Sigmoid colon (tissue), 4 donors: ENCODE measurements around the gene CUX1.

Source experiments
- EP300 ChIP-seq, 4 donors: sonication (generic); formaldehyde crosslinking; IDR thresholded peaks; one replicate each; pipeline ENCODE4 v1.6.1; 2017; ENCODE audit warnings: antibody characterized with exemption in 4 of 4
- POLR2A ChIP-seq, 2 donors: fragments of 450-650 bp; IDR thresholded peaks; one replicate each; pipeline ENCODE4 v1.6.1; 2016; ENCODE audit warnings: antibody characterized with exemption in 2 of 2, mild to moderate bottlenecking in 2 of 2, moderate library complexity in 2 of 2
- TF ChIP-seq, protein P1 (sequence below), 4 experiments: fragments of 450-650 bp in 3 of 4; fragments of 200-600 bp in 1 of 4; IDR thresholded peaks; one replicate each; pipeline ENCODE4 v1.5.1; 2016 to 2019; ENCODE audit warnings: antibody characterized with exemption in 4 of 4, mild to moderate bottlenecking in 3 of 4, moderate library complexity in 2 of 4

DNA sequence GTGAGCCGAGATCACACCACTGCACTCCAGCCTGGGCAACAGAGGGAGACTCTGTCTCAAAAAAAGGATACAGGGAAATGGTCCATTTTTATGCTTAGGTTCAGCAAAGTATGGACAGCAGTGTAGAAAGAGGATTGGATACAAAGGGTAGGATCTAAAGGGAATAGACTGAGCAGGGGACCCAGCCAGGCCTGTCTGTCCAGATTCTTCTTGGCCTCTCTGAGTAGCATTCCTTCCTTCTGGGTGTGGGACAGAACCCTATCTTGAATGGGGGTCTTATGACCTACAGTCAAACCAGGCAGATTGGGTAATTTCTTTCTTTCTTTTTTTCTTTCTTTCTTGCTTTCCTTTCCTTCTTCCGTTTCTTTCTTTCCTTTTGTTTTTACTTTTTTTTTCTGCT lies 494.9 kb downstream of the CUX1 start:
- TF ChIP-seq, protein P1, sequence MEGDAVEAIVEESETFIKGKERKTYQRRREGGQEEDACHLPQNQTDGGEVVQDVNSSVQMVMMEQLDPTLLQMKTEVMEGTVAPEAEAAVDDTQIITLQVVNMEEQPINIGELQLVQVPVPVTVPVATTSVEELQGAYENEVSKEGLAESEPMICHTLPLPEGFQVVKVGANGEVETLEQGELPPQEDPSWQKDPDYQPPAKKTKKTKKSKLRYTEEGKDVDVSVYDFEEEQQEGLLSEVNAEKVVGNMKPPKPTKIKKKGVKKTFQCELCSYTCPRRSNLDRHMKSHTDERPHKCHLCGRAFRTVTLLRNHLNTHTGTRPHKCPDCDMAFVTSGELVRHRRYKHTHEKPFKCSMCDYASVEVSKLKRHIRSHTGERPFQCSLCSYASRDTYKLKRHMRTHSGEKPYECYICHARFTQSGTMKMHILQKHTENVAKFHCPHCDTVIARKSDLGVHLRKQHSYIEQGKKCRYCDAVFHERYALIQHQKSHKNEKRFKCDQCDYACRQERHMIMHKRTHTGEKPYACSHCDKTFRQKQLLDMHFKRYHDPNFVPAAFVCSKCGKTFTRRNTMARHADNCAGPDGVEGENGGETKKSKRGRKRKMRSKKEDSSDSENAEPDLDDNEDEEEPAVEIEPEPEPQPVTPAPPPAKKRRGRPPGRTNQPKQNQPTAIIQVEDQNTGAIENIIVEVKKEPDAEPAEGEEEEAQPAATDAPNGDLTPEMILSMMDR (IDR thresholded peaks at IDR 0.05) = no peak
- no peak for TF ChIP-seq EP300 (IDR thresholded peaks at IDR 0.05)
- TF ChIP-seq POLR2A (IDR thresholded peaks at IDR 0.05) = no peak
